IPS DF 6.9 (cell line): ENCODE measurements around the gene YES1.
A peak's percentile ranks its signal among the peaks of the same experiment; 100 is the strongest.

Source experiments
- DNase-seq: peaks from one replicate; pipeline ENCODE4 v3.0.0-alpha.2; 2013; ENCODE audit warnings: low read depth, low spot score
- H3K27ac ChIP-seq: one replicate; pipeline ENCODE4 v1.5.1; 2013; ENCODE audit warnings: low read length, control low read depth
- H3K27me3 ChIP-seq: 2 replicates; pipeline ENCODE4 v1.6.1; 2013; ENCODE audit warnings: mild to moderate bottlenecking, low read length; ENCODE audit not compliant: control insufficient read depth, insufficient read depth
- H3K36me3 ChIP-seq: 2 replicates; pipeline ENCODE4 v1.6.1; 2013; ENCODE audit warnings: low read length; ENCODE audit not compliant: control insufficient read depth, insufficient read depth
- H3K4me1 ChIP-seq: 2 replicates; pipeline ENCODE4 v1.6.1; 2013; ENCODE audit warnings: low read length; ENCODE audit not compliant: control insufficient read depth, insufficient read depth
- H3K4me3 ChIP-seq: 2 replicates; pipeline ENCODE4 v1.5.1; 2013; ENCODE audit warnings: mild to moderate bottlenecking, low read length
- H3K9me3 ChIP-seq: 2 replicates; pipeline ENCODE4 v1.6.1; 2013; ENCODE audit warnings: low read length, inconsistent platforms; ENCODE audit not compliant: control insufficient read depth, insufficient read depth
- WGBS: extraction: QIAGEN DNeasy Blood & Tissue Kit; methylation state at CpG from one replicate; pipeline ENCODE4 v1.1.7; 2013; ENCODE audit warnings: mixed read lengths, missing lambda C conversion rate; ENCODE audit not compliant: insufficient read length, insufficient coverage; 5-methylcytosine and 5-hydroxymethylcytosine counted together

Gene YES1

DNA sequence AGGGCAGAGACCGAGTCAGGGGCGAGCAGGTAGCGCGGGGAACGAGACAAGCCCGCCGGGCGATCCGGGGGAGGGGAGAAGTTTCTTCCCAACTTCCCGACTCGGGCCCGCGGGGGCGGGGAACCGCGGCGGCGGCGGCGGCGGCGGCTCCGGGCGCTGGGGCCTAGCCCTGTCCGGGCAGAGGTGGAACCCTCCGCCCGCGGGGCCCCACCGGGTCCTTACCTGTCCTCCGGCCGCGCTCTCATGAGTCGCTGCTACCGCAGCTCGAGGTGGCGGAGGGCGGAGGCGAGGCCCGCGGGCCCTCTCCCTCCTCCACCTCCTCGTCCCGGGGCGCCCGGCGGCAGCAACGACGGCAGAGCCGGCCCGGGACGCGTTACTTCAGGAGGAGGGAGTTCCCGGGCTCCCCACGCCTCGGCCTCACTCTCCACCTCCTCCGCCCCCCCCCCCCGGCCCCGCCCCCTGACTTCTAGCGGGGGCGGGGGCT, at the start of gene YES1:
YES1 (minus strand) TSS at position 351 of the 484 bp plus-strand sequence. CDS start 55,415 bp downstream, outside the sequence.
- no peaks in the 10 kb centered on the region for H3K9me3 ChIP-seq
- no peaks in the 10 kb centered on the region for H3K4me1 ChIP-seq
- no peaks in the 10 kb centered on the region for H3K36me3 ChIP-seq
- H3K4me3 ChIP-seq: peak within 1 kb of the TSS; percentile 85
- H3K27ac ChIP-seq: no peak within 1 kb of the TSS
- no CpG with 5 or more reads among the region's 59 CpGs for WGBS
- no peaks in the 10 kb centered on the region for H3K27me3 ChIP-seq
- no peak for DNase-seq

- no peak for DNase-seq
- Histone ChIP-seq H3K27me3 (no peaks in the 10 kb centered on the region), H3K36me3 (no peaks in the 10 kb centered on the region), H3K9me3 (no peaks in the 10 kb centered on the region), H3K4me3 (no peak overlapping the region), H3K27ac (no peak overlapping the region), H3K4me1 (no peaks in the 10 kb centered on the region)
- no CpG with 5 or more reads among the region's 2 CpGs for WGBS
Measured at GRCh38 chr18:857986-858385, 45.9 kb upstream of the YES1 start.

DNA sequence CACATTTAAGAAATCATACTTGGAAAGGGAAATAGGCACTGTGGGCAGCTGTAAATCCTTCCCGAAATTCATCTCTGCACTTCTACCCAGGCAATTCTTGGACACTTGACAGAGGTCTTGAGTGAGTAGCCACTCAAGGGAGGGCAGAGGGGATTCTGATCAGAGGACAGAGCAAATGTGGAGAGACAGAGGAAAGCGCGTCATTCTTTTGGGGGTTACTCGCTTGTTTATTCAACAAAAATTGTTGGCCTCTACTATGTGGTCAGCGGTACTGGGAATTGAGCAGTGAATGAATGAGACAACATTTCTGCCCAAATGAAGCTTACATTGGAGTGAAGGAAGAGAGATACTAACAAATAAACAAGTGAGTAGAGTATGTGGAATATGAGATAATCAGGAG, 41.4 kb upstream of the YES1 start:
- WGBS: no CpG with 5 or more reads among the region's 5 CpGs
- Histone ChIP-seq H3K4me3 (no peak overlapping the region), H3K27ac (no peak overlapping the region), H3K4me1 (no peaks in the 10 kb centered on the region), H3K9me3 (no peaks in the 10 kb centered on the region), H3K27me3 (no peaks in the 10 kb centered on the region), H3K36me3 (no peaks in the 10 kb centered on the region)
- no peak for DNase-seq

GRCh38 chr18:850960-851359, 38.9 kb upstream of the YES1 start:
- Histone ChIP-seq H3K4me3 (no peak overlapping the region), H3K36me3 (no peaks in the 10 kb centered on the region), H3K4me1 (no peaks in the 10 kb centered on the region), H3K27ac (no peak overlapping the region), H3K27me3 (no peaks in the 10 kb centered on the region), H3K9me3 (no peaks in the 10 kb centered on the region)
- no CpG with 5 or more reads among the region's 4 CpGs for WGBS
- DNase-seq: no peak

DNA sequence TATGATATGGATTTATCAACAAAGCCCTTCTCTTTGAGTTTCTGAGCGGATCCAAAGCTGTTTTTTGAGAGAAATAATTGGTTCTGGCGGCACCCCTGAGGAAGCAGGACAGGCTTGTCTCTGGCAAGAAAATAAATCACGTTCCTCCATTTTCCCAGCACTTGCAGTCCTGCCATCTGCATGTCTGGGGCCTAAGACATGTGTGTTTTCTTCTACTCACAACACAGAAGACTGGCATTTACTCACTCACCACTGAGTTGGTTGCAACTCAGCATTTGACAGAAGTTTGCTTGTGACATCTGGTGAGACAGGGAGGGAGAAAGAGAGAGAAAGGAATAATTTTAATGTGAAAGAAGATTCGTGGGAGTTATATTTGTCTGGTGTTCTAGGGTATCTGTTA, 37.0 kb upstream of the YES1 start:
- Histone ChIP-seq H3K4me1 (no peaks in the 10 kb centered on the region), H3K4me3 (no peak overlapping the region), H3K36me3 (no peaks in the 10 kb centered on the region), H3K9me3 (no peaks in the 10 kb centered on the region), H3K27me3 (no peaks in the 10 kb centered on the region), H3K27ac (no peak overlapping the region)
- DNase-seq: no peak
- 100% methylated on average over 1 of the region's 4 CpGs for WGBS

DNA sequence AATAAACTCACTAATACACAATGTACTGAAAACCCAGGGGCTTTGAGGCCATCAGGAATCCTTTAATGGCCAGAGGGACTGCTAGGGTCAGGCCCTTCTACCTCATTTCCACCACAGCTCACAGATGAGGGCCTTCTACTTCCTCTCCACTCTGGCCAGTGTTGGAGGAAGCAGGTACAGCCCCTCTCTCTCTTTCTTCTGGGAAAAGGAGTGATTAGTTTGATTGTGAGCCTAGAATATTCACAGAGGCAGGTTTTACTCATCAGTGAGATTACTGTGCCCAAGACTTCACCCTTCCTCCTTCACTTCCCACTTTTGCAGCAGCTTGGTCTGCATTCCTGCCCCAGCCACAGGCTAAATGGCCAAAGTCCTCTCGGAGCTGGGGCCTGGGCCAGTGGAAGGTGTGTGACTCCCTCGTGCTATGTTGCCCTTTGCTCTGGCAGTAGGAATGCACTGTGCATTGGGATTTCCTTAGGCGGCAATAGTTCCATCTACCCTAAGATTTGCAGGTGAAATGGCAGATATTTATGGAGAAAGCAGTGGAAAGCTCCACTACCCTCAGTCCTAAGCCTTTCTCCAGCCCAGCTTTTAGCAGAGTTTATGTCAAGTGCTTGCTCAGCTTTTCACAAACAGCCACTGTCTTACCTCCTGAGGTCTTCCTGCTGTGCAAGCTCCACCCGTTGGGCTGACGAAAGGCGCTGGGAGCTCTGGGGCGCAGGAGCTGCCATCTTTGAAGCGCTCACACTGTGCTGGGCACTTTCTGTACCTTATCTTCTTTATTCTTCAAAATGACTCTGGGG, 36.2 kb upstream of the YES1 start:
- WGBS: no CpG with 5 or more reads among the region's 8 CpGs
- no peaks in the 10 kb centered on the region for H3K9me3 ChIP-seq

GRCh38 chr18:845152-845819, 33.2 kb upstream of the YES1 start:
- Histone ChIP-seq H3K4me3 (no peak overlapping the region), H3K27me3 (peaks cover 16% of the 10 kb centered on the region), H3K27ac (no peak overlapping the region), H3K36me3 (no peaks in the 10 kb centered on the region), H3K9me3 (no peaks in the 10 kb centered on the region), H3K4me1 (no peaks in the 10 kb centered on the region)
- no CpG with 5 or more reads among the region's 9 CpGs for WGBS
- no peak for DNase-seq

More for the DNA sequence above, 36.2 kb upstream of the YES1 start:
- DNase-seq: no peak
- no peaks in the 10 kb centered on the region for H3K36me3 ChIP-seq
- no peaks in the 10 kb centered on the region for H3K4me1 ChIP-seq
- no peaks in the 10 kb centered on the region for H3K27me3 ChIP-seq
- H3K4me3 ChIP-seq: no peak overlapping the region
- H3K27ac ChIP-seq: no peak overlapping the region

DNA sequence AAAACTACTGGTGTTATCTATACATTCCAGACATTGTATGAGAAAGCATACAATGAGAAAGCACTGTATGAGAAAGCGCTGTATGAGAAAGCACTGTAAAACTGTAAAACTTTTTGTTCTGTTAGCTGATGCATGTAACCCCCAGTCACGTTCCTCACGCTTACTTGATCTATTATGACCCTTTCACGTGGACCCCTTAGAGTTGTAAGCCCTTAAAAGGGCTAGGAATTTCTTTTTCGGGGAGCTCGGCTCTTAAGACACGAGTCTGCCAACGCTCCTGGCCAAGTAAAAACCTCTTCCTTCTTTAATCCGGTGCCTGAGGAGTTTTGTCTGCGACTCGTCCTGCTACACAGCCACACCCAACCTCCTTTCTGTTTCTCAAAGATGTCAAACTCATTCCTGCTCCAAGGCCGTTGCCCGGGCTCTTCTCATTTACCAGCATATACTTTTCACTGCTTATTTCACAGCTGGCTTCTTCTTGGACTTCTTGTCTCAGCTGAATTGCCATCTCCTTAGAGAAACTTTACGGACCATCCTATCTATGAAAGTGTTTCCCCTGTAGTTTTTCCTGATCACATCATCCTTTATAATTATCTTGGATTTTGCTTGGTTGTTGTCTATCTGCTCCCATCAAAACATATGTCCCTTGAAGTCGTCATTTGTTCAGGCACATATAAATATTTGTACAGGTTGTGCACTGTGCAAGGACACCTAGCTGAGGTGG, 29.8 kb upstream of the YES1 start:
- no peaks in the 10 kb centered on the region for H3K4me1 ChIP-seq
- no peaks in the 10 kb centered on the region for H3K9me3 ChIP-seq
- no peak for DNase-seq
- no peak overlapping the region for H3K27ac ChIP-seq
- WGBS: no CpG with 5 or more reads among the region's 15 CpGs
- H3K27me3 ChIP-seq: peaks cover 27% of the 10 kb centered on the region
- no peak overlapping the region for H3K4me3 ChIP-seq
- no peaks in the 10 kb centered on the region for H3K36me3 ChIP-seq

GRCh38 chr18:840516-840915, 28.5 kb upstream of the YES1 start:
- no peaks in the 10 kb centered on the region for H3K36me3 ChIP-seq
- H3K4me1 ChIP-seq: no peaks in the 10 kb centered on the region
- no CpG with 5 or more reads among the region's 2 CpGs for WGBS
- no peak overlapping the region for H3K27ac ChIP-seq
- DNase-seq: no peak
- no peaks in the 10 kb centered on the region for H3K9me3 ChIP-seq
- peaks cover 27% of the 10 kb centered on the region for H3K27me3 ChIP-seq
- no peak overlapping the region for H3K4me3 ChIP-seq

DNA sequence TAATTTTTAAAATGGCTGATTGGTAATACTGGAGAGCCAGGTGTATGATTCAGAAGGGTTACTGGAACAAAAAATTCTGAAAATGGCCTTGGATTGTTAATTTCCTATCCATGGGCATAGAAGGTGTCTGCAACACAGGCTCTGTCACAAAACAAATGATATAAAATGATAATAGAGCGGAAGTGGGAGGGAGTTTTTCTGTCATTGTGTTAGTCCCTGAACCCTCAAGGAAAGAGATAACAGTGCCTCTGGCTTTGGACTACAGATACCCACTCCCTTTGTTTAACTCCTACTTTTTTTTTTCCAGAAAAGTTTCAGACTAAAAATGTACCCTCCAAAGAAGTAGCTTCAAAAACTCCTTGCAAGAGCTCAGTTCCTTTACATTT, 28.0 kb upstream of the YES1 start:
- WGBS: no CpG with 5 or more reads among the region's 1 CpG
- DNase-seq: no peak
- Histone ChIP-seq H3K27ac (no peak overlapping the region), H3K36me3 (no peaks in the 10 kb centered on the region), H3K4me1 (no peaks in the 10 kb centered on the region), H3K4me3 (no peak overlapping the region), H3K9me3 (no peaks in the 10 kb centered on the region), H3K27me3 (peaks cover 27% of the 10 kb centered on the region)
